Measurements from ENCODE around the gene PTPRT. TPM values are rescaled to one million over a fixed set of nuclear protein-coding genes. Genes with fewer than 3 reads are reported as not detected.

Gene PTPRT
- total and polyA plus RNA-seq, 10 of the 15 experiments (the other 5 are each of a cell fraction or from before 2014, with no cell fraction given), result not detected

GRCh38 chr20:43235998-43236397 is 46.3 kb upstream of the PTPRT start:
- Histone ChIP-seq H3K4me2 (ENCODE audit: control insufficient read depth, insufficient read depth) (no peak overlapping the region), H2AFZ (ENCODE audit: control insufficient read depth, low read depth, low read length) (no peak overlapping the region), H3K9me3 (replicated peaks; ENCODE audit: control insufficient read depth, insufficient read depth, low read length) (no peaks in the 10 kb centered on the region), H3K27me3 (replicated peaks in 1 of 2; ENCODE audit: control insufficient read depth in 2 of 2, insufficient read depth in 2 of 2, low read length in 1 of 2) (peaks cover 0 to 1% of the 10 kb centered on the region in 2 experiments; a peak in 2 of 4 replicates), H3K36me3 (ENCODE audit: control insufficient read depth in 2 of 2, insufficient read depth in 2 of 2, low read length in 1 of 2) (no peaks in the 10 kb centered on the region), H3K27ac (ENCODE audit: control insufficient read depth, insufficient read depth) (no peak overlapping the region), H3K4me3 (no peak overlapping the region), H3K79me2 (ENCODE audit: control insufficient read depth, insufficient read depth, low read length) (no peaks in the 10 kb centered on the region), H3K9ac (ENCODE audit: control insufficient read depth, insufficient read depth, low read length) (no peak overlapping the region), H4K20me1 (ENCODE audit: control insufficient read depth, insufficient read depth) (no peaks in the 10 kb centered on the region), H3K4me1 (ENCODE audit: control insufficient read depth, insufficient read depth, low read length) (no peaks in the 10 kb centered on the region)
- 37% methylated on average over 2 of the region's 2 CpGs for WGBS (ENCODE audit: insufficient coverage, insufficient replicate concordance, low lambda C conversion rate, missing lambda C conversion rate)
- intact Hi-C loops (cut with micrococcal nuclease; ENCODE audit: unreplicated experiment) (no loop called here), in situ Hi-C loops (cut with MboI) (no loop called here)
- no TSS peak for BruUV-seq (replicated peaks)
- POLR2A ChIA-PET, result no interaction called here
- CTCF ChIA-PET, result no interaction called here
- FAIRE-seq, result no peak
- RAD21 ChIA-PET (ENCODE audit: unreplicated experiment), result no interaction called here
- TF ChIP-seq MTA3 (IDR thresholded peaks at IDR 0.05; ENCODE audit: borderline replicate concordance, low read length) (no peak), BACH1 (IDR thresholded peaks at IDR 0.05; ENCODE audit: borderline replicate concordance) (no peak), POLR2A (IDR thresholded peaks at IDR 0.05; ENCODE audit: low read depth, low read length) (no peak), NR2F1 (conservative IDR thresholded peaks at IDR 0.05) (no peak), ZNF384 (IDR thresholded peaks at IDR 0.05; ENCODE audit: borderline replicate concordance, low read depth, low read length) (no peak)
- SMC1A ChIA-PET (ENCODE audit: uncharacterized antibody, unreplicated experiment), result no interaction called here
- ATAC-seq, result no peak
- no peak for DNase-seq (ENCODE audit: low read depth, low spot score)

GRCh38 chr20:43231829-43232228 is 42.1 kb upstream of the PTPRT start:
- Histone ChIP-seq H3K27me3 (replicated peaks in 1 of 2; ENCODE audit: control insufficient read depth in 2 of 2, insufficient read depth in 2 of 2, low read length in 1 of 2) (peaks cover 0 to 1% of the 10 kb centered on the region in 2 experiments; a peak in 1 of 4 replicates), H3K36me3 (ENCODE audit: control insufficient read depth in 2 of 2, insufficient read depth in 2 of 2, low read length in 1 of 2) (no peaks in the 10 kb centered on the region), H3K4me1 (ENCODE audit: control insufficient read depth, insufficient read depth, low read length) (no peaks in the 10 kb centered on the region), H4K20me1 (ENCODE audit: control insufficient read depth, insufficient read depth) (no peaks in the 10 kb centered on the region), H2AFZ (ENCODE audit: control insufficient read depth, low read depth, low read length) (no peak overlapping the region), H3K9ac (ENCODE audit: control insufficient read depth, insufficient read depth, low read length) (no peak overlapping the region), H3K79me2 (ENCODE audit: control insufficient read depth, insufficient read depth, low read length) (no peaks in the 10 kb centered on the region), H3K9me3 (replicated peaks; ENCODE audit: control insufficient read depth, insufficient read depth, low read length) (no peaks in the 10 kb centered on the region), H3K27ac (ENCODE audit: control insufficient read depth, insufficient read depth) (no peak overlapping the region), H3K4me3 (no peak overlapping the region), H3K4me2 (ENCODE audit: control insufficient read depth, insufficient read depth) (no peak overlapping the region)
- SMC1A ChIA-PET (ENCODE audit: uncharacterized antibody, unreplicated experiment), result no interaction called here
- ATAC-seq, result no peak
- RAD21 ChIA-PET (ENCODE audit: unreplicated experiment), result no interaction called here
- in situ Hi-C loops (cut with MboI), result no loop called here
- CTCF ChIA-PET, result no interaction called here
- no peak for DNase-seq (ENCODE audit: low read depth, low spot score)
- POLR2A ChIA-PET, result no interaction called here
- no TSS peak for BruUV-seq (replicated peaks)
- intact Hi-C loops (cut with micrococcal nuclease; ENCODE audit: unreplicated experiment), result no loop called here
- no peak for FAIRE-seq
- 3% methylated on average over 1 of the region's 1 CpG for WGBS (ENCODE audit: insufficient coverage, insufficient replicate concordance, low lambda C conversion rate, missing lambda C conversion rate)
- TF ChIP-seq NFIC (IDR thresholded peaks at IDR 0.05; ENCODE audit: low read depth, low read length), result no peak
- TF ChIP-seq E2F8 (IDR thresholded peaks at IDR 0.05; ENCODE audit: low read depth, partially characterized antibody), result no peak
- no peak for TF ChIP-seq IKZF1 (conservative IDR thresholded peaks at IDR 0.05)
- TF ChIP-seq EZH2 (IDR thresholded peaks at IDR 0.05; ENCODE audit: borderline replicate concordance, control insufficient read depth, low read depth, low read length), result no peak
- TF ChIP-seq SMC3 (IDR thresholded peaks at IDR 0.05; ENCODE audit: borderline replicate concordance, low read length), result no peak
- no peak for TF ChIP-seq TCF7 (IDR thresholded peaks at IDR 0.05; ENCODE audit: borderline replicate concordance)
- no peak for TF ChIP-seq TCF3 (IDR thresholded peaks at IDR 0.05; ENCODE audit: borderline replicate concordance, insufficient read depth, low read depth, low read length)
- no peak for TF ChIP-seq POLR2A (IDR thresholded peaks at IDR 0.05; ENCODE audit: low read depth, low read length)
- TF ChIP-seq ASH2L (IDR thresholded peaks at IDR 0.05; ENCODE audit: borderline replicate concordance, low read depth), result no peak
- TF ChIP-seq BCLAF1 (IDR thresholded peaks at IDR 0.05), result no peak
